ENCODE results near the gene HNMT.

GRCh38 chr2:138010890-138011289 is 46.6 kb downstream of the HNMT start:
- TF ChIP-seq POLR2AphosphoS5 (IDR thresholded peaks at IDR 0.05; ENCODE audit: low read depth, low read length), result no peak
- no peak for TF ChIP-seq SP1 (IDR thresholded peaks at IDR 0.05; ENCODE audit: low read depth, low read length)
- TF ChIP-seq CTCF (IDR thresholded peaks at IDR 0.05; ENCODE audit: control extremely low read depth in 1 of 3, insufficient read depth in 1 of 3, low read depth in 1 of 3, low read length in 3 of 3), result no peak
- no peak for TF ChIP-seq TBP (IDR thresholded peaks at IDR 0.05; ENCODE audit: low read depth, low read length)
- no peak for TF ChIP-seq EGR1 (IDR thresholded peaks at IDR 0.05; ENCODE audit: borderline replicate concordance, low read depth, low read length)
- no peak for TF ChIP-seq GABPA (IDR thresholded peaks at IDR 0.05; ENCODE audit: borderline replicate concordance, insufficient read depth, low read length)
- TF ChIP-seq EZH2 (IDR thresholded peaks at IDR 0.05; ENCODE audit: low read depth, low read length, severe bottlenecking), result no peak
- no peak for TF ChIP-seq SRF (IDR thresholded peaks at IDR 0.05; ENCODE audit: low read depth, low read length)
- no peak for TF ChIP-seq CHD1 (IDR thresholded peaks at IDR 0.05; ENCODE audit: low read depth, low read length)
- TF ChIP-seq SP2 (IDR thresholded peaks at IDR 0.05; ENCODE audit: low read length), result no peak
- TF ChIP-seq POLR2A (IDR thresholded peaks at IDR 0.05; ENCODE audit: control extremely low read depth in 1 of 2, low read depth in 2 of 2, low read length in 2 of 2), result no peak
